ENCODE results near the gene STON2. TPM values are rescaled to one million over a fixed set of nuclear protein-coding genes. Genes with fewer than 3 reads are reported as not detected.

Gene STON2
- total RNA-seq, 2 donors from 2014 or later = 0.10 to 0.12 TPM

DNA sequence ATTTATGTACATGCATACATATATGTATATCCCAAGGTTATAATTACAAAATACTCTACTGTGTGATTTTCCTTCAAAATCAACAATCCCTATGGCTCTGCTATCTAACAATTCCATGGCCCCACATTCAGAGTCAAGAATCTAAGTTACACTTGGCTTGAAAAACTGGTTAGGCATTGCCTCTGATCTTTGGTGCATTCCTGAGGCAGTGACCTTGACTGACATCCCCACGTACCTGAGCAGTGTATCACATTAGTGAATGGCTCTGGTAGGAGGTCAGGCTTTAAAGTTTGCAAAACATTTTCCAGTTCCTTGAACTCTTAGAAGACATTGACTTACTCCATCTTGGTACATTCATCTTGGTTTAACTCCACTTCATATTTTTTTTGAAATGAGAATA, 8.5 kb upstream of the STON2 start:
- Mint-ChIP-seq H3K4me3 (no peak overlapping the region), H3K9me3 (peaks cover 0 to 4% of the 10 kb centered on the region in 2 donors), H3K27me3 (ENCODE audit: low read depth) (peaks cover 8% of the 10 kb centered on the region), H3K36me3 (ENCODE audit: insufficient read depth in 2 of 2) (no peaks in the 10 kb centered on the region), H3K4me1 (ENCODE audit: low read depth) (no peaks in the 10 kb centered on the region), H3K27ac (no peak overlapping the region)
- DNase-seq (no peak), ATAC-seq (replicated peaks in 1 of 2) (no peak)

DNA sequence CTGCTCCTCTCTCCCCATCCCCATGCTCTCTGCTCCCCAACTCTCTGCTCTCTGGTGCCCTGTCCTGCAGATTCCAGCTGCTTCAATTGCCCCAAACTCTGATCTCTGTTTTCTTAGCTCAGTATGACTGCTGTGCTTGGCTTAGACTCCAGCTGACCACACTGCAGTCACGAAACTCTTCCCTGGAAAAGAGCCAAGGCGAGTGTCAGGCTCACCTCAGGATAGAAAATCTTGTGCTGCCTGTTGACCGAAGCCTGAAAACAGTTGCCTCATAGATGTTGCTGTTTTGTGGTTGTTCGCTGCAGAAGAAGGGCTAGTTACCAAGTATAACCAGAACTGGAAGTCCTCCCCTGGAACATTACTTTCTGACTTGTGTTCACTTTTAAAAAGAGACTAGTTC, 6.7 kb upstream of the STON2 start:
- peaks cover 0 to 2% of the 10 kb centered on the region in 2 donors for H3K9me3 Mint-ChIP-seq
- H3K36me3 Mint-ChIP-seq (ENCODE audit: insufficient read depth in 2 of 2) = no peaks in the 10 kb centered on the region
- no peak for DNase-seq
- no peak for ATAC-seq (replicated peaks in 1 of 2)
- H3K4me3 Mint-ChIP-seq = no peak overlapping the region
- peaks cover 4% of the 10 kb centered on the region for H3K4me1 Mint-ChIP-seq (ENCODE audit: low read depth)
- H3K27me3 Mint-ChIP-seq (ENCODE audit: low read depth) = peaks cover 12% of the 10 kb centered on the region
- no peak overlapping the region for H3K27ac Mint-ChIP-seq

DNA sequence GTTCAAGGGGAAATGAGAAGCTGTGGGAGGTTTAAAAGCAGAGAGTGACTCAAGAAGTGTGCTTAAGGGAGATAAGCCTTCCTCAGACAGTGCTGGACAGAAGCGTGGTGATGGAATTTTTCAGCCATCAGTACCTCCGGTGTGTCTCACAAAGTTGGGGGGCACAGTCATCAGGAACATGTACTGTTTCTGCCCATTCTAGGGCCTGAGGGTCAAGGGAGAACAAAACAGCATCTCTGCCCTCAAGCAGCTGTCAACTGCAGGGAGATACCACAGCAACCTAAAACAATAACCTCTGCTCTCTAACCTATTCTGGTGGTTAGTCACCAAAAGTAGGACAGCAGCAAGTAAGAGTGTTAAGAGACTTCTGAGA, 2.0 kb upstream of the STON2 start:
- Mint-ChIP-seq H3K36me3 (ENCODE audit: insufficient read depth in 2 of 2) (no peaks in the 10 kb centered on the region), H3K4me1 (ENCODE audit: low read depth) (peaks cover 26% of the 10 kb centered on the region), H3K9me3 (no peaks in the 10 kb centered on the region), H3K4me3 (no peak overlapping the region), H3K27me3 (ENCODE audit: low read depth) (peaks cover 35% of the 10 kb centered on the region), H3K27ac (no peak overlapping the region)
- ATAC-seq (replicated peaks in 1 of 2) (peak; percentile 25 to 26), DNase-seq (no peak)

DNA sequence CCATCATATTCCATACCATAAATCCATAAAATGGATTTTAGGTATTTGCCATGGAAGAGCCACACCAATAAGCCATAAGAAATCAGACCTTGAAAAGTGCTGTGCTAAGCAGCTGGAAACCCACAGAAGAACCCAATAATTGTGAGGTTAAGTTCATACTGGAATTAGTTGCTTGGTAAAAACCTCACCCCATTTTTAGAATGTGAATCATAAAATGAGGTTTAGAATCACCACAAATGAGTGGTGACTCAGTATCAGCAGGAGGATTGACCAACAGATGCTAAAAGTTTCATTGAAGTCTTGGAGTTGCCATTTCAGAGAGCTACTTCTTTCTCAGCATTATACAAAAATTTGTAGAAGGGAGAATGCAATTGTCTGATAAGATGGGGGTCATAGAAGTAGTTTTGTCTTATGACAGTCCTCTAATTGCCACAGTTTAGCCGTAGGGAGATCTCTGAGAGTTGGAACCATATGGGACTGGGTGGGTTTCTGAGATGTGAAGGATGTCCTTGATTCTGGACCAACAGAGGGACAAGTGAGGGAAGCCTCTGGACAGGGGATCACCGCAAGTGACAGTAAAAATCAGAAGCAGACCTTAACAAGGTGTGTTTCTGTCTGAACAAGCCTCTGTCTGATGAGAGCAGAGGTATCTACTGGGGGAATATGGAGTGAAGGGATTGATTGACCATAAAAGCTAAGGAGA, 1.4 kb upstream of the STON2 start:
- peak; percentile 45 to 54 for ATAC-seq (replicated peaks in 1 of 2)
- H3K27ac Mint-ChIP-seq = peak overlapping the region; percentile 81

DNA sequence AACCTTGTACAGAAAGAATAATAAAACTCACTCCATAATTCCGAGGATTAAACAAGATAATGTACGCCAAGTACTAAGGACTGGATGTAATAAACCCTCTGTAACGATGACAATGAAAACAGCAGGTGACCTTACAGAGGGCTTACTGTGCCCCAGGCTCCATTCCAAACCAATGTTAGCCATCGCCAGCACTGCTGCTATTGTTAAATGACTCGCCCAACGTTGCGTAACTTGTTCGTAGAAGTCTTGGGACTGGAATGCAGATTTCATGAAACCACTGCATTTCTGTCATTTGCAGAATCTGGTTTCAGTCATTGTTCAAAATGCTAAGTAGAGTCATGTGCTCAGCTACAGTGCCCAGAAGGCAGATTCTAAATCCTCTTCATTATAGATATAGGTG, 728 bp upstream of the STON2 start:
- peaks cover 26% of the 10 kb centered on the region for H3K4me1 Mint-ChIP-seq (ENCODE audit: low read depth)
- DNase-seq = peak; percentile 34 to 47
- no peaks in the 10 kb centered on the region for H3K9me3 Mint-ChIP-seq
- peaks cover 27% of the 10 kb centered on the region for H3K27me3 Mint-ChIP-seq (ENCODE audit: low read depth)
- H3K4me3 Mint-ChIP-seq = peak overlapping the region in 1 of 2 donors; percentile 61
- peak overlapping the region; percentile 81 for H3K27ac Mint-ChIP-seq
- peak; percentile 59 to 63 for ATAC-seq (replicated peaks in 1 of 2)
- H3K36me3 Mint-ChIP-seq (ENCODE audit: insufficient read depth in 2 of 2) = no peaks in the 10 kb centered on the region

More for the DNA sequence above, 1.4 kb upstream of the STON2 start:
- H3K4me1 Mint-ChIP-seq (ENCODE audit: low read depth) = peaks cover 26% of the 10 kb centered on the region
- H3K9me3 Mint-ChIP-seq = no peaks in the 10 kb centered on the region
- peak overlapping the region in 1 of 2 donors; percentile 61 for H3K4me3 Mint-ChIP-seq
- H3K27me3 Mint-ChIP-seq (ENCODE audit: low read depth) = peaks cover 30% of the 10 kb centered on the region
- peak in 1 of 2 donors; percentile 8 for DNase-seq
- no peaks in the 10 kb centered on the region for H3K36me3 Mint-ChIP-seq (ENCODE audit: insufficient read depth in 2 of 2)

DNA sequence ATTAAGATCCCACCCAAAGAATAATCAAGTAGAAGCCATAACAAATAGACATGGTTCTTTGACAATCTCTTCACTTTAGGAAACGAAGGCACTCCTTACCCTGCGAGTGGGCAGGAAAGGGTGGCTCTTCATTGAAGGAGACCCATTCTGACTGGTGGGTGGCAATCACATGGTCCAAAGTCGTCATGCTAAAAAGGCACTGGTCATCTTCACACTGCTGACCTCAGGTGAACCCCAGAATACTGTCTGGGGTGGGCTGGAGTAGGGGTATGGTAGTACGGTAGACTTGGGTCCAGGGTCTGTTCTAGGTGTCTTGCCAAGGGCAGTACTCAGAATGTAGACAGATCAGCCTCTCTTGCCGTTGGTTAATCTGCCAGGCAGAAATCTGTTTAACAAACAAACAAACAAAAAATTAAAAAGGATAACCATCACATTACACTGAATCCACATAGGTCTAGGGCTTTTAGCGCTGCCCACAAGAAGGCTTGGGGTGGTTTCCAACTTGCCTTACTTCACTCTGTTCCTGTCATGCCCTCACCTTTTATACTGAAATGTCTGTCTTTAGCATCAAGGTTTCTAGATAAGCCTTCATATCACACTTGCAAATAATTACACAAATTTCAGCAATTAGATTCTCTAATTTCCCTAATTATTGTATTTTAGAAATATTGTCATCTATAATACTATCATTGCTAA, 1.8 kb downstream of the STON2 start:
- Mint-ChIP-seq H3K27ac (no peak overlapping the region), H3K36me3 (ENCODE audit: insufficient read depth in 2 of 2) (no peaks in the 10 kb centered on the region), H3K4me3 (no peak overlapping the region), H3K4me1 (ENCODE audit: low read depth) (peaks cover 26% of the 10 kb centered on the region), H3K27me3 (ENCODE audit: low read depth) (peaks cover 27% of the 10 kb centered on the region), H3K9me3 (no peaks in the 10 kb centered on the region)
- DNase-seq (no peak), ATAC-seq (replicated peaks in 1 of 2) (no peak)

DNA sequence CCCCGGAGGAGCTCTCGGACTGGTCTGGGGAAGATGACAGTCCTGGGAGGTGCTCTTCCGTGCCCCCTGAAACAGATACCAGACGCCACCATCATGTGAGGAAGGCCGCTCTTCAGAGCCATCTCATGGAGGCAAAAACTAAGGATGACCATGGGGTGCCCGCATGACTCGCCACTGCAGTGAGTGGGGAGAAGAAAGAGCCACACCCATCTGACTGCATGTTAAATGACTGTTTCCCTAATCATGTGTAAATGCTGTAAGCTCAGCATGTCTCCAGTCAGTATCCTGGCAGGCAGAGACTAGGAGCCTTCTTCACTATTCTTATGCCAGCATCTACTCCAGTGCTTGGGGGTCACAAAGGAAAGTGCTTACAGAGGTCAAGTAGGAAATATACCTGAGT, 4.0 kb downstream of the STON2 start:
- peaks cover 15% of the 10 kb centered on the region for H3K4me1 Mint-ChIP-seq (ENCODE audit: low read depth)
- H3K36me3 Mint-ChIP-seq (ENCODE audit: insufficient read depth in 2 of 2) = no peaks in the 10 kb centered on the region
- H3K27me3 Mint-ChIP-seq (ENCODE audit: low read depth) = peaks cover 15% of the 10 kb centered on the region
- DNase-seq (no peak), ATAC-seq (replicated peaks in 1 of 2) (no peak)
- H3K4me3 Mint-ChIP-seq = no peak overlapping the region
- no peak overlapping the region for H3K27ac Mint-ChIP-seq
- H3K9me3 Mint-ChIP-seq = no peaks in the 10 kb centered on the region

DNA sequence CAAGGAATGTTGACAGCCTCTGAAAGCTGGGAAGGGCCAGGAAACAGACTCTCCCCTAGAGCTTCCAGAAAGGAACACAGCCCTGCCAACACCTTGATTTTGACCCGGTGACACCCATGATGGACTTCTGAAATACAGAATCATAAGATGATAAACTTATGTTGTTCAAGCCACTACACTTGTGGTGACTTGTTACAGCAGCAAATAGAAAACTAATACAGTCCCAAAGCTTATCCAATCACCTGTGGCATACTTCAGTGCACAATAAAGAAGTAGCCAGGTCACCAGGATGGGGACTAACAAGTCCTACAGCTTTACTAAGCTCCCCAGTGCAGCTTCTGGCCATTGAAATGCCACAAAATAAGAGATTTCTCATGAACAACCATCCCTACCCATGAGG, 5.4 kb downstream of the STON2 start:
- Mint-ChIP-seq H3K4me1 (ENCODE audit: low read depth) (peaks cover under 1% of the 10 kb centered on the region), H3K4me3 (no peak overlapping the region), H3K36me3 (ENCODE audit: insufficient read depth in 2 of 2) (no peaks in the 10 kb centered on the region), H3K9me3 (no peaks in the 10 kb centered on the region), H3K27me3 (ENCODE audit: low read depth) (peaks cover 7% of the 10 kb centered on the region), H3K27ac (no peak overlapping the region)
- DNase-seq = no peak
- no peak for ATAC-seq (replicated peaks in 1 of 2)

DNA sequence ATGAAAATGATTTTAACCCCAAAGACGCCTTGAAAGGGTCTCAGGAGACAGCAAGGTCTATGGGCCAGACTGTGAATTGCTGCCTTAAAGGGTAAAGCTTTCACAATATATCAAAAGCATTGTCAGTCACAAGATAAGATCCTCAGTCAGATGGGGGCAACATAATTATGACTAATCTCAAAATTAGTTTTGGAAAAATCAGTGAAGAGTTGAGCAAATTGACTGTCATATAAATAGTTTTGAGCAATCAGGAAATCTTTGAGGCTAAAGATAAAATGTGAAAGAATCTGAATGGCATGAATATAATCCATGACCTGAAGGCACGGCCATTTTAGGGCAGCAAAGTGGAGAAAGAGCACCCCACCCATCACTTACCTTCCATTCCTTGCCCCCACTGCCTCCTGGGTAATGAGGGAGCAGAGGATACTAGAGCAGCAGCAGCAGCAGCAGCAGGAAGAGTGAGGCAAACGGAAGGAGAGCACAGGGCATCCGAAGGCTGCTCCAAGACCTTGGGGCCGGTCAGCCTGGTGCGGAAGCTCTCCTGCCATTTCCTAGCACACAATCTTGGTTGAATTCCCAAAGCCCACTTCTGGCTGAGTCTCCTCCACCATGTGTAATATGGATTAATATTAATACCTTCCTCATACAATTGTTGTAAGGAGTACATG, 7.0 kb downstream of the STON2 start:
- H3K4me3 Mint-ChIP-seq = no peak overlapping the region
- no peak overlapping the region for H3K27ac Mint-ChIP-seq
- H3K27me3 Mint-ChIP-seq (ENCODE audit: low read depth) = peaks cover 10% of the 10 kb centered on the region
- H3K9me3 Mint-ChIP-seq = no peaks in the 10 kb centered on the region
- no peaks in the 10 kb centered on the region for H3K36me3 Mint-ChIP-seq (ENCODE audit: insufficient read depth in 2 of 2)
- ATAC-seq (replicated peaks in 1 of 2) (no peak), DNase-seq (no peak)
- H3K4me1 Mint-ChIP-seq (ENCODE audit: low read depth) = no peaks in the 10 kb centered on the region

DNA sequence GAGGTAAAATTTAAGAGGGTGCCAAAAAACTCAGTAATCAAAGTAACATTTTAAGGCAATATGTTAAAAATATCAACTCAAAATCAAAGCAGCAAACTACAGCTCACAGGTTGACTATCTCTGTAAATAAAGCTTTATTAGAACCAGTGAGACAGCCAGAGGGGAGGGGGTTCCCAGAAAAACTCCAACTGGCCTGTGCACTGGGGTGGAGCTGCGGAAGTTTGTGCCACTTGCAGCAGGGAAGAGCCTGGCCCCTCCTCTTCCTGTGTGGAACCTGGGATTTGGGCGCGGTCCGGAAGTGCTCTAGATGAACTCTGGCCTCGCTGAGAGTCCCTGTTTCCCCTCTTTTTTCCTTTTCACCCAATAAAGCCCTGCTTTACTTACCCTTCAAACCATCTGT, 8.1 kb downstream of the STON2 start:
- ATAC-seq (replicated peaks in 1 of 2) (no peak), DNase-seq (no peak)
- Mint-ChIP-seq H3K27ac (no peak overlapping the region), H3K4me3 (no peak overlapping the region), H3K4me1 (ENCODE audit: low read depth) (no peaks in the 10 kb centered on the region), H3K27me3 (ENCODE audit: low read depth) (peaks cover 10% of the 10 kb centered on the region), H3K9me3 (no peaks in the 10 kb centered on the region), H3K36me3 (ENCODE audit: insufficient read depth in 2 of 2) (no peaks in the 10 kb centered on the region)

DNA sequence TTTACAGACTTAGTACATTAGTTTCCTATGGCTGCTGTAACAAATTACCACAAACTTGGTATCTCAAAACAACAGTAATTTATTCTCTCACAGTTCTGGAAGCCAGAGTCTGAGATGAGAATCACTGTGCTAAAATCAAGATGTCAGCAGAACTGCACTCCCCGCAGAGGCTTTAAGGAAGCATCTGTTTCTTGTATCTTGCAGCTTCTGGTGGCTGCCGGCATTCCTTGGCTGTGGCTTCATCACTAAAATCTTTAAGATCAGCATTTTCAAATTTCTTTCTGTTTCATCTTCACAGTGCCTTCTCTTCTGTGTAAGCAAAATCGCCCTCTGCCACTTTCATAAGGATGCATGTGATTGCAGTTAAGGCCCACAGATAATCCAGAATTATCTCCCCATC, 9.4 kb downstream of the STON2 start:
- no peak for DNase-seq
- H3K9me3 Mint-ChIP-seq = no peaks in the 10 kb centered on the region
- ATAC-seq (replicated peaks in 1 of 2) = no peak
- H3K4me1 Mint-ChIP-seq (ENCODE audit: low read depth) = no peaks in the 10 kb centered on the region
- H3K4me3 Mint-ChIP-seq = no peak overlapping the region
- H3K36me3 Mint-ChIP-seq (ENCODE audit: insufficient read depth in 2 of 2) = no peaks in the 10 kb centered on the region
- H3K27ac Mint-ChIP-seq = no peak overlapping the region
- H3K27me3 Mint-ChIP-seq (ENCODE audit: low read depth) = peaks cover 13% of the 10 kb centered on the region

DNA sequence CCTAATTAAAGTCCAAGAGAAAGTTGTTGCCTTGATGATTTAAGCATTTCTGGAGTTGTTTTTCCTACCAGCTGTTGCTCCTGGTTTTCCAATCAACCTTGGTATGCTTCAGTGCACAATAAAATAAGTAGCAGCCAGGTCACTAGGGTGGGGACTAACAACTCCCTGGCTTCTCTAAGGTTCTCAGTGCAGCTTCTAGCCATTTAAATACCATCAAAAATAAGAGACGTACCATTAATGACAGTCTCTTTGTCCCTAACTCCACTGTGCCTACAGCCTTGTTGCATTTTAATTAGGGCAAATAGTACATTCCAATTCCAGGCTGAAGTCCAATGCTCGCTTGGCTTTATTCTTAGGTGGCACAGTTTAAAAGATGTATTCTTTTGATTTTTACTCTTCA, 11.8 kb downstream of the STON2 start:
- H3K36me3 Mint-ChIP-seq (ENCODE audit: insufficient read depth in 2 of 2) = no peaks in the 10 kb centered on the region
- DNase-seq = no peak
- no peak for ATAC-seq (replicated peaks in 1 of 2)
- H3K9me3 Mint-ChIP-seq = no peaks in the 10 kb centered on the region
- H3K4me3 Mint-ChIP-seq = no peak overlapping the region
- H3K4me1 Mint-ChIP-seq (ENCODE audit: low read depth) = no peaks in the 10 kb centered on the region
- peaks cover 21% of the 10 kb centered on the region for H3K27me3 Mint-ChIP-seq (ENCODE audit: low read depth)
- no peak overlapping the region for H3K27ac Mint-ChIP-seq

DNA sequence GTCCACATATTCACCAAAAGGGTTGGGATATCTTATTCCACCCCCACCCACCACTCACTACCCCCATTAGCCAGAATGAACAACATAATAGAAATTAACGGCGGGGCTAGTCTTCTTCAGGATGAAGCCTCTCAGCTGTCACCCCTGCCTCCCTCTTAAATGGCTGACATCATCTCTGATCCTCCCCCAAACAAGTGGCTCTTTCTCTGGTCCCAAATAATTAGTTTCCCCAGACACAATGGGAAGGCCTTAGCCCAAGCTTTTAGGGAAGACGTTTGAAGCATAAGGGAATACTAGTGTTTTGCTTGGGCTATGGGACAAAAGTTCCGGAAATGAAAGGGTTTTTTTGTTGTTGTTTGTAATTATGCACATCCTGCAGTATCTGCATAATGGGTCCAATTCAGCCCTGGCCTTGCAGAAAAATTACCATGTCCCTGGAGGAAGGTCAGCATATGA, 13.8 kb downstream of the STON2 start:
- Mint-ChIP-seq H3K27me3 (ENCODE audit: low read depth) (peaks cover 21% of the 10 kb centered on the region), H3K9me3 (no peaks in the 10 kb centered on the region), H3K36me3 (ENCODE audit: insufficient read depth in 2 of 2) (no peaks in the 10 kb centered on the region), H3K27ac (no peak overlapping the region), H3K4me3 (no peak overlapping the region), H3K4me1 (ENCODE audit: low read depth) (no peaks in the 10 kb centered on the region)
- ATAC-seq (replicated peaks in 1 of 2) = no peak
- no peak for DNase-seq
